SU-DHL-6 (cell line): Measurements from ENCODE around the gene APC2.

Experiments
- H2AFZ ChIP-seq: fragments of 200-600 bp; sonication (generic); 2 replicates; pipeline ENCODE4 v1.6.1; 2014; ENCODE audit warnings: low read depth, mild to moderate bottlenecking, moderate library complexity, mixed read lengths, antibody characterized with exemption, low read length; ENCODE audit not compliant: severe bottlenecking
- H3F3A ChIP-seq: fragments of 200-600 bp; shearing (Covaris generic); 2 replicates; pipeline ENCODE4 v1.6.0; 2016; ENCODE audit warnings: antibody characterized with exemption, mild to moderate bottlenecking; ENCODE audit not compliant: insufficient read depth
- H3K27ac ChIP-seq: fragments of 200-600 bp; sonication (generic); 2 replicates; pipeline ENCODE4 v1.5.1; 2016; ENCODE audit warnings: low read depth, mild to moderate bottlenecking, low read length, moderate library complexity, mixed read lengths
- H3K27me3 ChIP-seq: fragments of 200-600 bp; sonication (generic), shearing (Covaris generic); 2 replicates; pipeline ENCODE4 v1.6.0; 2014; ENCODE audit warnings: mild to moderate bottlenecking, low read length
- H3K36me3 ChIP-seq: fragments of 200-600 bp; sonication (generic); 2 replicates; pipeline ENCODE4 v1.6.1; 2014; ENCODE audit warnings: mild to moderate bottlenecking, low read length, mixed read lengths
- H3K4me2 ChIP-seq: fragments of 300-600, 200-600 bp; shearing (Covaris generic), sonication (generic); 2 replicates; pipeline ENCODE4 v1.6.0; 2014; ENCODE audit warnings: low read length, low read depth, mild to moderate bottlenecking; ENCODE audit not compliant: poor library complexity, severe bottlenecking
- H3K4me3 ChIP-seq: fragments of 200-600 bp; sonication (generic); 2 replicates; pipeline ENCODE4 v1.5.1; 2014; ENCODE audit warnings: antibody characterized with exemption, low read length, mild to moderate bottlenecking, mixed read lengths; ENCODE audit not compliant: insufficient read depth, poor library complexity, severe bottlenecking
- H3K79me2 ChIP-seq: fragments of 200-600 bp; sonication (generic); 2 replicates; pipeline ENCODE4 v1.6.1; 2014; ENCODE audit warnings: mild to moderate bottlenecking, low read length, moderate library complexity; ENCODE audit not compliant: insufficient read depth
- H3K9ac ChIP-seq: fragments of 200-600 bp; sonication (generic); 2 replicates; pipeline ENCODE4 v1.7.0; 2014; ENCODE audit warnings: mild to moderate bottlenecking, low read length
- H3K9me2 ChIP-seq: fragments of 200-600 bp; sonication (generic); replicated peaks from 2 replicates; pipeline ENCODE4 v1.6.1; 2014; ENCODE audit warnings: low read length; ENCODE audit not compliant: insufficient read depth
- H3K9me3 ChIP-seq: fragments of 200-600 bp; sonication (generic); 2 replicates; pipeline ENCODE4 v1.6.1; 2014; ENCODE audit warnings: low read length, mixed read lengths; ENCODE audit not compliant: insufficient read depth
- H4K20me1 ChIP-seq: fragments of 200-600 bp; sonication (generic); 2 replicates; pipeline ENCODE4 v1.6.1; 2014; ENCODE audit warnings: low read depth, mild to moderate bottlenecking, antibody characterized with exemption, low read length, moderate library complexity, mixed read lengths
- CTCF ChIP-seq: fragments of 200-600 bp; sonication (generic); IDR thresholded peaks from one replicate; pipeline ENCODE4 v1.5.1; 2017; ENCODE audit warnings: antibody characterized with exemption, mild to moderate bottlenecking, low read length, moderate library complexity; ENCODE audit not compliant: insufficient read depth, poor library complexity, severe bottlenecking
- EZH2phosphoT487 ChIP-seq: fragments of 200-600 bp; sonication (generic), shearing (Covaris generic); conservative IDR thresholded peaks from 2 replicates; pipeline ENCODE4 v1.6.1; 2018; ENCODE audit warnings: mild to moderate bottlenecking, antibody characterized with exemption, low read length, moderate library complexity, mixed read lengths

APC2 gene

DNA sequence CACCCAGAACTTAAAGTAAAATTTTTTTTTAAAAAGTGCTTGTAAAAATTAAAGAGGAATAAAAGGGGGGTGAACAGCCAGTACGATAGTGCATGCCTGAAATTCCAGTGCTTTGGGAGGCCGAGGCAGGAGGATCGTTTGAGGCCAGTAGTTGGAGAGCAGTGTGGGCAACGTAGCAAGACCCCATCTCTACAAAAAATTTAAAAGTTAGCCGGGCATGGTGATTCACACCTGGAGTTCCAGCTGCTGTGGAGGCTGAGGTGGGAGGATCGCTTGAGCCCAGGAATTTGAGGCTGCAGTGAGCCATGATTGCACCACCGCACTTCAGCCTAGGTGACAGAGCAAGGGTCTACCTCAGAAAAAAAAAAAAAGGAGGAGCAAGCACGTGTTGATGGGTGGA, 55.1 kb downstream of the APC2 start:
- no peak overlapping the region for H2AFZ ChIP-seq
- no peaks in the 10 kb centered on the region for H3K79me2 ChIP-seq
- H3K36me3 ChIP-seq: no peaks in the 10 kb centered on the region
- H3K9me3 ChIP-seq: no peaks in the 10 kb centered on the region
- H4K20me1 ChIP-seq: no peaks in the 10 kb centered on the region
- H3K27me3 ChIP-seq: no peaks in the 10 kb centered on the region
- no peak overlapping the region for H3K27ac ChIP-seq
- H3K9ac ChIP-seq: no peak overlapping the region
- no peaks in the 10 kb centered on the region for H3K9me2 ChIP-seq
- TF ChIP-seq EZH2phosphoT487 (no peak), CTCF (no peak)
- H3K4me2 ChIP-seq: no peak overlapping the region
- no peak overlapping the region for H3K4me3 ChIP-seq
- H3F3A ChIP-seq: no peaks in the 10 kb centered on the region

GRCh38 chr19:1505991-1506881, 56.3 kb downstream of the APC2 start:
- Histone ChIP-seq H3K27me3 (no peaks in the 10 kb centered on the region), H3K9me2 (no peaks in the 10 kb centered on the region)

GRCh38 chr19:1507192-1507660, 57.3 kb downstream of the APC2 start:
- no peak overlapping the region for H2AFZ ChIP-seq
- no peak overlapping the region for H3K9ac ChIP-seq
- TF ChIP-seq CTCF (no peak), EZH2phosphoT487 (no peak)

More at GRCh38 chr19:1505991-1506881, 56.3 kb downstream of the APC2 start:
- no peak overlapping the region for H3K4me3 ChIP-seq
- TF ChIP-seq CTCF (no peak), EZH2phosphoT487 (no peak)
- H3K4me2 ChIP-seq: no peak overlapping the region
- no peaks in the 10 kb centered on the region for H3K36me3 ChIP-seq
- H3F3A ChIP-seq: no peaks in the 10 kb centered on the region
- no peaks in the 10 kb centered on the region for H3K9me3 ChIP-seq
- no peak overlapping the region for H3K27ac ChIP-seq
- no peaks in the 10 kb centered on the region for H4K20me1 ChIP-seq
- no peak overlapping the region for H3K9ac ChIP-seq
- no peak overlapping the region for H2AFZ ChIP-seq
- H3K79me2 ChIP-seq: no peaks in the 10 kb centered on the region

More at GRCh38 chr19:1507192-1507660, 57.3 kb downstream of the APC2 start:
- H3K4me2 ChIP-seq: no peak overlapping the region
- no peaks in the 10 kb centered on the region for H4K20me1 ChIP-seq
- no peaks in the 10 kb centered on the region for H3K79me2 ChIP-seq
- no peaks in the 10 kb centered on the region for H3K36me3 ChIP-seq
- no peaks in the 10 kb centered on the region for H3F3A ChIP-seq
- H3K27ac ChIP-seq: no peak overlapping the region
- no peak overlapping the region for H3K4me3 ChIP-seq
- no peaks in the 10 kb centered on the region for H3K9me3 ChIP-seq
- H3K9me2 ChIP-seq: no peaks in the 10 kb centered on the region
- no peaks in the 10 kb centered on the region for H3K27me3 ChIP-seq
